ENCODE results near the gene MEG3.

The MEG3 gene

GRCh38 chr14:100866666-100867630, 41.0 kb downstream of the MEG3 start:
- no peak for DNase-seq

- DNase-seq = no peak
Measured at GRCh38 chr14:100867631-100868315, 41.9 kb downstream of the MEG3 start.

- no peak for DNase-seq
Measured at GRCh38 chr14:100868621-100869370, 42.9 kb downstream of the MEG3 start.

GRCh38 chr14:100871234-100872186, 45.6 kb downstream of the MEG3 start:
- no peak for DNase-seq

GRCh38 chr14:100872259-100873095, 46.6 kb downstream of the MEG3 start:
- DNase-seq = no peak

- DNase-seq = no peak
Measured at GRCh38 chr14:100873096-100873482, 47.2 kb downstream of the MEG3 start.

- no peak for DNase-seq
Measured at GRCh38 chr14:100874051-100874410, 48.1 kb downstream of the MEG3 start.

GRCh38 chr14:100874411-100875091, 48.6 kb downstream of the MEG3 start:
- DNase-seq = no peak

- DNase-seq = no peak
Measured at GRCh38 chr14:100875126-100875525, 49.2 kb downstream of the MEG3 start.

GRCh38 chr14:100875861-100876590, 50.1 kb downstream of the MEG3 start:
- DNase-seq = no peak

GRCh38 chr14:100878271-100879146, 52.6 kb downstream of the MEG3 start:
- no peak for DNase-seq

- DNase-seq = no peak
Measured at GRCh38 chr14:100879194-100879593, 53.3 kb downstream of the MEG3 start.

- no peak for DNase-seq
Measured at GRCh38 chr14:100879782-100880181, 53.9 kb downstream of the MEG3 start.

GRCh38 chr14:100880271-100881101, 54.6 kb downstream of the MEG3 start:
- DNase-seq = no peak

GRCh38 chr14:100881211-100882025, 55.5 kb downstream of the MEG3 start:
- DNase-seq = no peak

- no peak for DNase-seq
Measured at GRCh38 chr14:100882026-100882967, 56.4 kb downstream of the MEG3 start.
